Measurements from ENCODE around the gene TPBGL. TPM values are rescaled to one million over a fixed set of nuclear protein-coding genes. Genes with fewer than 3 reads are reported as not detected.

Gene TPBGL
- total RNA-seq, 2 experiments from 2014 or later, result 0.13 to 0.19 TPM

GRCh38 chr11:75204685-75205563 lies 35.6 kb upstream of the TPBGL start:
- POLR2A ChIA-PET, result interaction anchor here (0.6 kb wide), 1 partner anchor 11 kb away, joined by 3 read pairs; no protein-coding TSS in a partner anchor
- CTCF ChIA-PET, result interaction anchor here (0.6 to 10.2 kb wide), 30 partner anchors 9 to 279 kb away, joined by 3 to 199 read pairs (median 4); partner anchors contain the start of genes SLCO2B1 and TPBGL

- ChIA-PET CTCF (interaction anchor here (0.6 to 10.2 kb wide), 26 partner anchors 9 to 279 kb away, joined by 3 to 199 read pairs (median 4); partner anchors contain the start of genes SLCO2B1 and TPBGL), POLR2A (interaction anchor here (0.6 kb wide), 1 partner anchor 10 kb away, joined by 3 read pairs; no protein-coding TSS in a partner anchor)
Measured at GRCh38 chr11:75205564-75206020, 35.0 kb upstream of the TPBGL start.

- POLR2A ChIA-PET, result no interaction called here
- CTCF ChIA-PET, result interaction anchor here (0.9 to 10.2 kb wide), 3 partner anchors 33 to 65 kb away, joined by 3 to 199 read pairs (median 4); no protein-coding TSS in a partner anchor
Measured at GRCh38 chr11:75208446-75208845, 32.1 kb upstream of the TPBGL start.

- ChIA-PET POLR2A (no interaction called here), CTCF (interaction anchor here (1.1 to 1.5 kb wide), 2 partner anchors 69 to 72 kb away, joined by 4 read pairs; no protein-coding TSS in a partner anchor)
Measured at GRCh38 chr11:75212411-75212810, 28.2 kb upstream of the TPBGL start.

GRCh38 chr11:75214411-75214821 lies 26.2 kb upstream of the TPBGL start:
- CTCF ChIA-PET, result interaction anchor here (0.7 to 1.6 kb wide), 8 partner anchors 9 to 73 kb away, joined by 3 to 8 read pairs (median 3); no protein-coding TSS in a partner anchor
- POLR2A ChIA-PET, result interaction anchor here (1.0 kb wide), 1 partner anchor 27 kb away, joined by 4 read pairs; no protein-coding TSS in a partner anchor

- CTCF ChIA-PET, result interaction anchor here (0.7 to 1.6 kb wide), 8 partner anchors 10 to 73 kb away, joined by 3 to 8 read pairs (median 3); no protein-coding TSS in a partner anchor
- POLR2A ChIA-PET, result interaction anchor here (1.0 kb wide), 1 partner anchor 26 kb away, joined by 4 read pairs; no protein-coding TSS in a partner anchor
Measured at GRCh38 chr11:75214843-75215242, 25.7 kb upstream of the TPBGL start.

- POLR2A ChIA-PET, result no interaction called here
- CTCF ChIA-PET, result interaction anchor here (0.5 to 1.1 kb wide), 2 partner anchors 29 to 31 kb away, joined by 3 to 4 read pairs; no protein-coding TSS in a partner anchor
Measured at GRCh38 chr11:75219869-75220268, 20.7 kb upstream of the TPBGL start.

GRCh38 chr11:75223954-75224643 lies 16.5 kb upstream of the TPBGL start:
- ChIA-PET CTCF (interaction anchor here (0.5 to 1.1 kb wide), 5 partner anchors 19 to 201 kb away, joined by 3 to 4 read pairs (median 3); no protein-coding TSS in a partner anchor), POLR2A (no interaction called here)

GRCh38 chr11:75225794-75226193 lies 14.8 kb upstream of the TPBGL start:
- ChIA-PET CTCF (interaction anchor here (1.8 kb wide), 1 partner anchor 16 kb away, joined by 5 read pairs; no protein-coding TSS in a partner anchor), POLR2A (no interaction called here)

- ChIA-PET POLR2A (no interaction called here), CTCF (interaction anchor here (1.1 to 2.3 kb wide), 3 partner anchors 13 to 86 kb away, joined by 3 to 9 read pairs (median 4); no protein-coding TSS in a partner anchor)
Measured at GRCh38 chr11:75229466-75229865, 11.1 kb upstream of the TPBGL start.

- ChIA-PET POLR2A (no interaction called here), CTCF (interaction anchor here (1.0 to 2.3 kb wide), 5 partner anchors 11 to 208 kb away, joined by 3 to 9 read pairs (median 4); no protein-coding TSS in a partner anchor)
Measured at GRCh38 chr11:75230621-75231020, 10.0 kb upstream of the TPBGL start.

GRCh38 chr11:75233754-75234172 lies 6.8 kb upstream of the TPBGL start:
- POLR2A ChIA-PET, result no interaction called here
- CTCF ChIA-PET, result interaction anchor here (0.6 to 1.1 kb wide), 4 partner anchors 8 to 15 kb away, joined by 3 to 4 read pairs (median 3); no protein-coding TSS in a partner anchor

- CTCF ChIA-PET, result interaction anchor here (1.6 to 10.0 kb wide), 3 partner anchors 13 to 93 kb away, joined by 3 to 136 read pairs (median 6); no protein-coding TSS in a partner anchor
- POLR2A ChIA-PET, result no interaction called here
Measured at GRCh38 chr11:75236062-75236461, 4.5 kb upstream of the TPBGL start.

- ChIA-PET POLR2A (no interaction called here), CTCF (interaction anchor here (0.6 to 10.0 kb wide), 3 partner anchors 11 to 94 kb away, joined by 3 to 136 read pairs (median 19); no protein-coding TSS in a partner anchor)
Measured at GRCh38 chr11:75237050-75237449, 3.5 kb upstream of the TPBGL start.

- ChIA-PET POLR2A (interaction anchor here (0.6 kb wide), 1 partner anchor 169 kb away, joined by 7 read pairs; no protein-coding TSS in a partner anchor), CTCF (interaction anchor here (1.7 to 10.0 kb wide), 3 partner anchors 9 to 95 kb away, joined by 4 to 136 read pairs (median 19); no protein-coding TSS in a partner anchor)
Measured at GRCh38 chr11:75238595-75239440, 1.8 kb upstream of the TPBGL start.

- ChIA-PET CTCF (interaction anchor here (1.7 to 10.0 kb wide), 5 partner anchors 8 to 96 kb away, joined by 4 to 136 read pairs (median 17); no protein-coding TSS in a partner anchor), POLR2A (no interaction called here)
Measured at GRCh38 chr11:75239531-75240290, 863 bp upstream of the TPBGL start.
